HG03103 (cell line): ENCODE data around the gene UBASH3A.
"Not testable (repeated sequence)": the region's sequence is repeated elsewhere in the genome, so short reads cannot be mapped to it uniquely, and the experiment has no call there.

Source experiments
- ATAC-seq: cut with Tn5 transposase; IDR thresholded peaks from one replicate; pipeline ENCODE4 v1.9.1; 2021; ENCODE audit warnings: low read depth; ENCODE audit not compliant: unreplicated experiment

The UBASH3A gene

GRCh38 chr21:42463861-42464515 lies 60.3 kb downstream of the UBASH3A start:
- no peak for ATAC-seq

GRCh38 chr21:42465008-42465802 lies 61.5 kb downstream of the UBASH3A start:
- ATAC-seq = no peak

GRCh38 chr21:42465803-42466127 lies 62.1 kb downstream of the UBASH3A start:
- ATAC-seq = no peak

- no peak for ATAC-seq
Observed at GRCh38 chr21:42466700-42467099, 63.0 kb downstream of the UBASH3A start.

- ATAC-seq = no peak
Observed at GRCh38 chr21:42467140-42467983, 63.7 kb downstream of the UBASH3A start.

- ATAC-seq = no peak
Observed at GRCh38 chr21:42468491-42469131, 64.9 kb downstream of the UBASH3A start.

- ATAC-seq = no peak
Observed at GRCh38 chr21:42469272-42469671, 65.6 kb downstream of the UBASH3A start.

- ATAC-seq = not testable (repeated sequence)
Observed at GRCh38 chr21:42469726-42470125, 66.0 kb downstream of the UBASH3A start.

GRCh38 chr21:42471206-42471605 lies 67.5 kb downstream of the UBASH3A start:
- ATAC-seq = no peak

GRCh38 chr21:42471716-42472330 lies 68.1 kb downstream of the UBASH3A start:
- no peak for ATAC-seq

- no peak for ATAC-seq
Observed at GRCh38 chr21:42472521-42472920, 68.8 kb downstream of the UBASH3A start.

- no peak for ATAC-seq
Observed at GRCh38 chr21:42473498-42474042, 69.9 kb downstream of the UBASH3A start.

- ATAC-seq = no peak
Observed at GRCh38 chr21:42474043-42474831, 70.5 kb downstream of the UBASH3A start.

GRCh38 chr21:42475036-42475435 lies 71.3 kb downstream of the UBASH3A start:
- no peak for ATAC-seq

- no peak for ATAC-seq
Observed at GRCh38 chr21:42475526-42476387, 72.1 kb downstream of the UBASH3A start.

- ATAC-seq = no peak
Observed at GRCh38 chr21:42476388-42477331, 73.0 kb downstream of the UBASH3A start.

GRCh38 chr21:42478504-42478903 lies 74.8 kb downstream of the UBASH3A start:
- ATAC-seq = no peak
